Endothelial cell of umbilical vein (primary cell): Measurements from ENCODE around the gene NKD2. TPM values are rescaled to one million over a fixed set of nuclear protein-coding genes. Genes with fewer than 3 reads are reported as not detected.

Experiments used
- BruUV-seq: library from RNA; stranded (reverse); fragments of 400-500 nt; replicated peaks from 2 replicates; lab custom pipeline; 2021; lab: Mats Ljungman, UMichigan
- CTCF ChIA-PET: fragments of 300-600, 350-600 bp; sonication (Branson Sonifier 250); formaldehyde crosslinking; loops from one replicate; lab custom pipeline; 2021; ENCODE audit warnings: antibody characterized with exemption, inconsistent platforms; lab: Charles Lee
- POLR2A ChIA-PET: fragments of 300-600, 350-600 bp; sonication (Branson Sonifier 250); formaldehyde crosslinking; loops from one replicate; lab custom pipeline; 2021; ENCODE audit warnings: antibody characterized with exemption, inconsistent platforms; lab: Charles Lee
- DNase-seq: peaks from one replicate; pipeline ENCODE4 v3.0.0-alpha.2; 2011; ENCODE audit warnings: low read depth, low spot score
- FAIRE-seq: peaks from 2 replicates; lab custom pipeline; 2011; peaks lifted over from hg19 to GRCh38; lab: Jason Lieb, UNC
- H2AFZ ChIP-seq: 2 replicates; pipeline ENCODE4 v1.6.0; 2012; ENCODE audit warnings: low read depth, low read length, control low read depth, inconsistent platforms
- H3K27ac ChIP-seq: 2 replicates; pipeline ENCODE4 v1.5.1; 2011; ENCODE audit warnings: low read depth, mild to moderate bottlenecking, control low read depth, low read length, moderate library complexity; ENCODE audit not compliant: insufficient read depth
- H3K27me3 ChIP-seq, 2 experiments: 2 replicates each; pipeline versions ENCODE4 v1.6.0 to v1.6.1; 2011; ENCODE audit warnings: low read length in 2 of 2, mixed read lengths in 1 of 2; ENCODE audit not compliant: control insufficient read depth in 2 of 2, insufficient read depth in 2 of 2
- H3K36me3 ChIP-seq, 2 experiments: 2 replicates in 1 of 2; 3 replicates in 1 of 2; pipeline ENCODE4 v1.5.1; 2011; ENCODE audit warnings: low read length in 2 of 2, mild to moderate bottlenecking in 1 of 2, moderate library complexity in 1 of 2; ENCODE audit not compliant: control insufficient read depth in 2 of 2, insufficient read depth in 2 of 2; ENCODE audit errors: extremely low read depth in 1 of 2
- H3K4me1 ChIP-seq: 3 replicates; pipeline ENCODE4 v1.5.1; 2011; ENCODE audit warnings: mild to moderate bottlenecking, low read length; ENCODE audit not compliant: control insufficient read depth, insufficient read depth; ENCODE audit errors: extremely low read depth
- H3K4me2 ChIP-seq: 2 replicates; pipeline ENCODE4 v1.6.1; 2011; ENCODE audit warnings: low read length, control low read depth, mixed read lengths; ENCODE audit not compliant: insufficient read depth
- H3K4me3 ChIP-seq, 3 experiments: fragments of 200-600 bp in 1 of 3; sonication (generic), shearing (Covaris generic) in 1 of 3; replicated peaks in 1 of 3; 2 replicates each; pipeline ENCODE4 v1.5.1; 2011 to 2016; ENCODE audit warnings: control low read depth in 3 of 3, low read length in 3 of 3, mild to moderate bottlenecking in 2 of 3, inconsistent platforms in 1 of 3, low read depth in 1 of 3, moderate library complexity in 1 of 3; ENCODE audit not compliant: insufficient read depth in 1 of 3
- H3K79me2 ChIP-seq: 2 replicates; pipeline ENCODE4 v1.6.0; 2012; ENCODE audit warnings: low read length, inconsistent platforms; ENCODE audit not compliant: control insufficient read depth, insufficient read depth
- H3K9ac ChIP-seq: replicated peaks from 2 replicates; pipeline ENCODE3; 2011; ENCODE audit warnings: low read length, control low read depth; ENCODE audit not compliant: insufficient read depth; ENCODE audit errors: extremely low read depth
- H3K9me1 ChIP-seq: replicated peaks from 3 replicates; pipeline ENCODE4 v1.6.0; 2011; ENCODE audit warnings: mild to moderate bottlenecking, low read length; ENCODE audit not compliant: control insufficient read depth, insufficient read depth; ENCODE audit errors: extremely low read depth
- H3K9me3 ChIP-seq: replicated peaks from 2 replicates; pipeline ENCODE4 v1.5.1; 2012; ENCODE audit warnings: low read length, inconsistent platforms; ENCODE audit not compliant: control insufficient read depth, insufficient read depth
- H4K20me1 ChIP-seq: replicated peaks from 2 replicates; pipeline ENCODE3; 2011; ENCODE audit warnings: mild to moderate bottlenecking, low read length; ENCODE audit not compliant: control insufficient read depth, insufficient read depth; ENCODE audit errors: extremely low read depth
- EZH2 ChIP-seq: IDR thresholded peaks from 2 replicates; pipeline ENCODE4 v1.6.1; 2012; ENCODE audit warnings: borderline replicate concordance, low read depth, mild to moderate bottlenecking, moderate library complexity, low read length, inconsistent platforms; ENCODE audit not compliant: severe bottlenecking
- FOS ChIP-seq: IDR thresholded peaks from 2 replicates; pipeline ENCODE4 v1.6.1; 2011; ENCODE audit warnings: mild to moderate bottlenecking, low read length, moderate library complexity, borderline replicate concordance; ENCODE audit not compliant: insufficient read depth
- GATA2 ChIP-seq: IDR thresholded peaks from 2 replicates; pipeline ENCODE4 v1.7.0; 2011; ENCODE audit warnings: low read depth, mild to moderate bottlenecking, moderate library complexity, mixed read lengths, low read length; ENCODE audit not compliant: insufficient read length, insufficient read depth
- JUN ChIP-seq: IDR thresholded peaks from 2 replicates; pipeline ENCODE4 v1.6.1; 2011; ENCODE audit warnings: borderline replicate concordance, low read depth; ENCODE audit not compliant: insufficient read length, insufficient read depth
- MYC ChIP-seq: IDR thresholded peaks from one replicate; pipeline ENCODE4 v1.6.1; 2011; ENCODE audit warnings: mild to moderate bottlenecking, low read depth, low read length
- POLR2A ChIP-seq: IDR thresholded peaks from 2 replicates; pipeline ENCODE4 v1.6.1; 2012; ENCODE audit warnings: low read depth, mild to moderate bottlenecking, control low read depth, low read length
- POLR2AphosphoS5 ChIP-seq: IDR thresholded peaks from 2 replicates; pipeline ENCODE4 v1.6.1; 2012; ENCODE audit warnings: low read depth, mild to moderate bottlenecking, control low read depth, low read length, moderate library complexity; ENCODE audit not compliant: insufficient read depth
- dilution Hi-C: fragments of 300-500 bp; cut with MboI; formaldehyde crosslinking; loops from one replicate; pipeline ENCODE4 v1.15.0; 2019; ENCODE audit warnings: low sequenced_read_pairs; ENCODE audit not compliant: extremely low pct_ligation_motif_present
- intact Hi-C: fragments of 100-400 bp; cut with micrococcal nuclease; formaldehyde crosslinking; loops from one replicate; pipeline ENCODE4 v1.10.0; 2022
- polyA plus RNA-seq, 4 experiments: library from polyadenylated mRNA; depleted of rRNA in 3 of 4; stranded (reverse) in 3 of 4; unstranded in 1 of 4; fragments of >200 nt; gene quantifications; 2 replicates each; pipeline versions ENCODE4 v1.2.1 to v1.2.3, GENCODE V29; 2011 to 2012; ENCODE audit warnings: missing spikeins in 1 of 4
- total RNA-seq: library from RNA; stranded (reverse); gene quantifications from 2 replicates; pipeline ENCODE4 v1.2.3, GENCODE V29; 2021
- TF ChIP-seq, protein P1 (sequence below): IDR thresholded peaks from 2 replicates; pipeline ENCODE4 v1.6.1; 2011; ENCODE audit not compliant: insufficient read depth, insufficient read length
- TF ChIP-seq, protein P2 (sequence below), 2 donors: IDR thresholded peaks; 1 replicate in 1 of 2; 2 replicates in 1 of 2; pipeline ENCODE4 v1.5.1; 2011; ENCODE audit warnings: low read length in 2 of 2, mild to moderate bottlenecking in 2 of 2, moderate library complexity in 2 of 2, control low read depth in 1 of 2, inconsistent platforms in 1 of 2, low read depth in 1 of 2; ENCODE audit not compliant: insufficient read depth in 1 of 2; ENCODE audit errors: extremely low read depth in 1 of 2

NKD2 gene
- total and polyA plus RNA-seq, 2 donors (not counting 3 experiments of a cell fraction or from before 2014, with no cell fraction given) = 0.08 TPM; not detected in 1

GRCh38 chr5:994821-995220 is 13.8 kb upstream of the NKD2 start:
- DNase-seq (no peak), FAIRE-seq (no peak)
- Histone ChIP-seq H3K9me3 (no peaks in the 10 kb centered on the region), H3K27ac (no peak overlapping the region), H3K79me2 (no peaks in the 10 kb centered on the region), H2AFZ (no peak overlapping the region), H3K4me3 (no peak overlapping the region), H3K4me1 (peaks cover 3% of the 10 kb centered on the region), H3K9ac (no peak overlapping the region), H3K4me2 (no peak overlapping the region), H4K20me1 (no peaks in the 10 kb centered on the region), H3K36me3 (no peaks in the 10 kb centered on the region), H3K9me1 (no peaks in the 10 kb centered on the region), H3K27me3 (peaks cover 3 to 11% of the 10 kb centered on the region in 2 experiments)
- ChIA-PET POLR2A (no interaction called here), CTCF (interaction anchor here (0.9 kb wide), 1 partner anchor 144 kb away, joined by 3 read pairs; no protein-coding TSS in a partner anchor)
- dilution Hi-C loops = no loop called here
- no TSS peak for BruUV-seq
- intact Hi-C loops = no loop called here
- TF ChIP-seq EZH2 (no peak), POLR2A (no peak), POLR2AphosphoS5 (no peak), GATA2 (no peak), FOS (no peak), JUN (no peak), MYC (no peak)
- TF ChIP-seq, protein P1, sequence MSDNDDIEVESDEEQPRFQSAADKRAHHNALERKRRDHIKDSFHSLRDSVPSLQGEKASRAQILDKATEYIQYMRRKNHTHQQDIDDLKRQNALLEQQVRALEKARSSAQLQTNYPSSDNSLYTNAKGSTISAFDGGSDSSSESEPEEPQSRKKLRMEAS = no peak
- TF ChIP-seq, protein P2, sequence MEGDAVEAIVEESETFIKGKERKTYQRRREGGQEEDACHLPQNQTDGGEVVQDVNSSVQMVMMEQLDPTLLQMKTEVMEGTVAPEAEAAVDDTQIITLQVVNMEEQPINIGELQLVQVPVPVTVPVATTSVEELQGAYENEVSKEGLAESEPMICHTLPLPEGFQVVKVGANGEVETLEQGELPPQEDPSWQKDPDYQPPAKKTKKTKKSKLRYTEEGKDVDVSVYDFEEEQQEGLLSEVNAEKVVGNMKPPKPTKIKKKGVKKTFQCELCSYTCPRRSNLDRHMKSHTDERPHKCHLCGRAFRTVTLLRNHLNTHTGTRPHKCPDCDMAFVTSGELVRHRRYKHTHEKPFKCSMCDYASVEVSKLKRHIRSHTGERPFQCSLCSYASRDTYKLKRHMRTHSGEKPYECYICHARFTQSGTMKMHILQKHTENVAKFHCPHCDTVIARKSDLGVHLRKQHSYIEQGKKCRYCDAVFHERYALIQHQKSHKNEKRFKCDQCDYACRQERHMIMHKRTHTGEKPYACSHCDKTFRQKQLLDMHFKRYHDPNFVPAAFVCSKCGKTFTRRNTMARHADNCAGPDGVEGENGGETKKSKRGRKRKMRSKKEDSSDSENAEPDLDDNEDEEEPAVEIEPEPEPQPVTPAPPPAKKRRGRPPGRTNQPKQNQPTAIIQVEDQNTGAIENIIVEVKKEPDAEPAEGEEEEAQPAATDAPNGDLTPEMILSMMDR (IDR thresholded peaks at IDR 0.05; ENCODE audit: extremely low read depth in 1 of 2, insufficient read depth in 1 of 2, low read depth in 1 of 2, low read length in 2 of 2) = no peak
